OCI-LY3 (cell line): Measurements from ENCODE around the gene MMP2.

Source experiments
- EZH2phosphoT487 ChIP-seq: fragments of 200-600 bp; shearing (Covaris generic); IDR thresholded peaks from 2 replicates; pipeline ENCODE4 v1.6.1; 2018; ENCODE audit warnings: antibody characterized with exemption, mixed run types, low read depth
- TF ChIP-seq, protein P1 (sequence below): fragments of 200-600, 300-600 bp; sonication (generic); IDR thresholded peaks from 2 replicates; pipeline ENCODE4 v1.5.1; 2014; ENCODE audit warnings: antibody characterized with exemption, low read length, low read depth

DNA sequence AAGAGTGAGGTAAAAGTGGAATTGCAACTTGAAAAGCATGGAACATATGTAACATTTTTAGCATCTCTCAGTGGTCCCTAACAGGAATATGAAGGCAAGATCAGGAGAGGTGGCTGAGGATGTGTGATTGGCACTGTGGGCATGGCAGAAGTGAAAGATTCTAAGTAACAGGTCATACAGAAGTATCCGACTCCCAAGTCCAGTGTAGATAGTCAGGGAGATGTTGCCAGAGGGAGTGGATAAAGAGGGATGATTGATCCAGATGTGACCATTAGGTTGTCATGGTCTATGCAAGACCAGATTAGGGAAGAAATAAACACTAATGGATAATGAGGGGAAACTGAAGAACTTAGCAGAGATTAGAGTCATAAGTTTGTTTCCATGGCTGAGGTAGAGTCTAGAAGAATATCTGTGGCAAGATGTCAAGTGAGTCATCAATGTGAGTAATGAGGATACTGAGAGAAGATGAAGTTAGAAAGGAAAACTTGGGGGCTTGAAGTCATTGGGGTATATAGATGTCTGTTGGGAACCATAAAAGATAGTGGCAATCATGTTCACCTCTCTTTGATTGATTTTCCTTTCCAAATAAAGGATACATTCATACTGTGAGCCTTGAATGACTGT is 63.6 kb downstream of the MMP2 start:
- TF ChIP-seq, protein P1, sequence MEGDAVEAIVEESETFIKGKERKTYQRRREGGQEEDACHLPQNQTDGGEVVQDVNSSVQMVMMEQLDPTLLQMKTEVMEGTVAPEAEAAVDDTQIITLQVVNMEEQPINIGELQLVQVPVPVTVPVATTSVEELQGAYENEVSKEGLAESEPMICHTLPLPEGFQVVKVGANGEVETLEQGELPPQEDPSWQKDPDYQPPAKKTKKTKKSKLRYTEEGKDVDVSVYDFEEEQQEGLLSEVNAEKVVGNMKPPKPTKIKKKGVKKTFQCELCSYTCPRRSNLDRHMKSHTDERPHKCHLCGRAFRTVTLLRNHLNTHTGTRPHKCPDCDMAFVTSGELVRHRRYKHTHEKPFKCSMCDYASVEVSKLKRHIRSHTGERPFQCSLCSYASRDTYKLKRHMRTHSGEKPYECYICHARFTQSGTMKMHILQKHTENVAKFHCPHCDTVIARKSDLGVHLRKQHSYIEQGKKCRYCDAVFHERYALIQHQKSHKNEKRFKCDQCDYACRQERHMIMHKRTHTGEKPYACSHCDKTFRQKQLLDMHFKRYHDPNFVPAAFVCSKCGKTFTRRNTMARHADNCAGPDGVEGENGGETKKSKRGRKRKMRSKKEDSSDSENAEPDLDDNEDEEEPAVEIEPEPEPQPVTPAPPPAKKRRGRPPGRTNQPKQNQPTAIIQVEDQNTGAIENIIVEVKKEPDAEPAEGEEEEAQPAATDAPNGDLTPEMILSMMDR, result no peak
- TF ChIP-seq EZH2phosphoT487, result no peak
